Right lobe of liver (tissue), 6 donors: ENCODE data around the gene ADGRB3. TPM values are rescaled to one million over a fixed set of nuclear protein-coding genes. Genes with fewer than 3 reads are reported as not detected.

Experiments
- ATAC-seq, 4 donors: fragments of 200-7000 bp; cut with Tn5 transposase; one replicate each; pipeline ENCODE4 v1.9.1; 2020; ENCODE audit warnings: mild to moderate bottlenecking in 4 of 4, moderate library complexity in 4 of 4
- DNase-seq, 3 donors: peaks; one replicate each; pipeline ENCODE4 v3.0.0-alpha.2; 2020
- H3K27ac ChIP-seq, 3 donors: fragments of 200-600 bp; one replicate each; pipeline ENCODE4 v1.8.0; 2022
- H3K27me3 ChIP-seq, 2 donors: fragments of 200-600 bp; one replicate each; pipeline ENCODE4 v1.8.0; 2022
- H3K36me3 ChIP-seq, 4 donors: fragments of 200-600 bp; sonication (generic) in 1 of 4; one replicate each; pipeline versions ENCODE4 v1.5.1 to v1.8.0; 2017 to 2022; ENCODE audit warnings: control low read depth in 1 of 4
- H3K4me1 ChIP-seq, 4 donors: fragments of 200-600 bp; sonication (generic) in 1 of 4; one replicate each; pipeline versions ENCODE4 v1.5.1 to v1.8.0; 2017 to 2022; ENCODE audit warnings: control low read depth in 1 of 4
- H3K4me3 ChIP-seq, 3 donors: fragments of 200-600 bp; one replicate each; pipeline ENCODE4 v1.8.0; 2022
- H3K9me3 ChIP-seq, 4 donors: fragments of 200-600 bp; sonication (generic) in 1 of 4; one replicate each; pipeline versions ENCODE4 v1.5.1 to v1.8.0; 2017 to 2022; ENCODE audit warnings: control low read depth in 1 of 4
- CTCF ChIP-seq, 4 donors: fragments of 200-600 bp in 3 of 4; fragments of 450-650 bp in 1 of 4; IDR thresholded peaks; one replicate each; pipeline versions ENCODE4 v1.5.1 to v1.8.0; 2016 to 2022; ENCODE audit warnings: antibody characterized with exemption in 4 of 4, mild to moderate bottlenecking in 2 of 4
- POLR2A ChIP-seq: fragments of 450-650 bp; IDR thresholded peaks from one replicate; pipeline ENCODE4 v1.6.1; 2017; ENCODE audit warnings: antibody characterized with exemption, mild to moderate bottlenecking
- WGBS: methylation state at CpG from one replicate; pipeline ENCODE4 v1.1.6; 2018; ENCODE audit warnings: low coverage, low lambda C conversion rate; ENCODE audit not compliant: insufficient coverage; ENCODE audit errors: missing lambda C conversion rate; 5-methylcytosine and 5-hydroxymethylcytosine counted together
- intact Hi-C, 2 donors: fragments of 100-400 bp; cut with DNase I; formaldehyde crosslinking; loops; one replicate each; pipeline versions ENCODE4 v1.11.2 to v1.14.1; 2022
- total RNA-seq, 6 experiments: library from RNA; depleted of rRNA in 2 of 6; stranded (reverse); fragments of >200 nt in 2 of 6; fragmentation: NEBNext Ultra II Directional in 3 of 6; extraction: Animal tissue kit (Norgen Biotek cat#: 25700) in 3 of 6; gene quantifications; one replicate each; pipeline versions ENCODE4 v1.1.0 to v1.2.4, GENCODE V29; 2016 to 2023
- donor health status: DM: no; HTN: yes; CAD: no.
- donor health status: DM: no; HTN: no; CAD: no.
- donor health status: DM: no; HTN: no; CAD: no.
- donor health status: DM: no; HTN: yes; CAD: no.
- donor health status: DM: no; HTN: yes; CAD: no.

Gene ADGRB3
- total RNA-seq, 6 experiments from 2014 or later: 0.18 to 0.42 (median 0.24) TPM

DNA sequence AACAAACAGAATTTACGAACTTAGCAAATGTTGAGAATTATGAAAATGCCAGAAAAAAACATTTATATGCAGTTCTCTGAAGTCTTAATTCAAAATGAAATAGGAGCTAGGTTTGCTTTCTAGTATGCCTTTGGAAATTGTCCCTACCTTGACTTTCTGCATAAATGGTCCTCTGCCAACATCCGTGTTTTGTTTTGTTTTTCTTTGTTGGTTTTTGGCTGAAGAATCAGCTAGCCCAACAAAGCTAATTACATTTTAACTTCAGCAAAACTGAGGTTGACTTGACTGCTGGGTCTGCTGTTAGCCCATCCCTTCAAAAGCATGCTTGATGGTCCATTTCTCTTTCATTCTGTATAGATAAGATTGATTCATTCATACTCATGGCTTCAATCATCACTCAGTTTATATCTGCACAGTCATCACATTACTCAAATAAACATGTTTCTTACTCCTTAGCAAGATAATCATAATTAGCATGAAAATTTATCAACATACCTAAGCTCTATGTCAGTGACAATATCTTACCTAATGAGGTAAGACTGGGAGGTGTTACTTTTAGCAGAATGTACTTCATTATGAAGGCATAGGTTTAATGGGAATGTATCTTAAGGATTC is 76.4 kb downstream of the ADGRB3 start:
- TF ChIP-seq CTCF (IDR thresholded peaks at IDR 0.05): no peak
- no peak for TF ChIP-seq POLR2A
- ATAC-seq: no peak
- H3K9me3 ChIP-seq: no peaks in the 10 kb centered on the region
- no peak for DNase-seq
- no peak overlapping the region for H3K4me3 ChIP-seq
- WGBS: 28% methylated on average over 2 of the region's 2 CpGs
- H3K36me3 ChIP-seq: no peaks in the 10 kb centered on the region
- no peaks in the 10 kb centered on the region for H3K27me3 ChIP-seq
- no peaks in the 10 kb centered on the region for H3K4me1 ChIP-seq
- intact Hi-C loops: no loop called here
- no peak overlapping the region for H3K27ac ChIP-seq

- Histone ChIP-seq H3K4me3 (no peak overlapping the region), H3K27ac (no peak overlapping the region), H3K27me3 (no peaks in the 10 kb centered on the region), H3K4me1 (no peaks in the 10 kb centered on the region), H3K36me3 (no peaks in the 10 kb centered on the region), H3K9me3 (no peaks in the 10 kb centered on the region)
- 81% methylated on average over 2 of the region's 2 CpGs for WGBS
- DNase-seq (no peak), ATAC-seq (no peak)
- intact Hi-C loops: no loop called here
- TF ChIP-seq CTCF (IDR thresholded peaks at IDR 0.05) (no peak), POLR2A (no peak)
Measured at GRCh38 chr6:68716620-68717019, 81.5 kb downstream of the ADGRB3 start.

DNA sequence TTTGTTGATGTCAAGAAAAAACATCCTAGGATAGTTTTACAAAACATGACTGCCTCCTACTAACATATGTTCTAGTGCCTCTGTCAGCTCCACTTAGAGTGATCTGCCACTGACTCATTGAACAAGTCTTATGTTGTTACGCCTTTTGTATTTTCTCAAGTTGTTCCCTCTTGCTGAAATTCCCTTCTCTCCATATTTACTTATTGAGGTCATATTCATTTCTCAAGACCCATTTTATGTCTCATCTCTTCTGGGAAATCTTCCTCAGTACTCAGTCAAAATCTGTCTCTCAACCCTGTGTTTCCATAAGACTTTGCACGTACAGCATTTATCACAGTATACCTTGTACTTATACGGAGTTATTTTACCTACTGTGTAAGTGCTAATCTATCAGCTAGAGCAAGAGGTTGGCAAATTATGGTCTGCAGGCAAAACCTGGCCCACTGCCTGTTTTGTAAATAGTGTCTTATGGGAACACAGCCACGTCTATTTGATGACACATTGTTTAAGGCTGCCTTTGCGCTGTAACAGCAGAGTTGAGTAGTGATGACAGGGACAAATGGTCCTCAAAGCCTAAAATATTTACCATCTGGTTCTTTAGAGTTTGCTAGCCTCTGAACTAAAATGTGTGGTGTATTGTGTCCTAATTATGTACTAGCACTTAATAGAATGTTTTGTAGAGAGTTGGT is 83.4 kb downstream of the ADGRB3 start:
- no peak overlapping the region for H3K27ac ChIP-seq
- no peaks in the 10 kb centered on the region for H3K4me1 ChIP-seq
- H3K27me3 ChIP-seq: no peaks in the 10 kb centered on the region
- no peak for TF ChIP-seq CTCF (IDR thresholded peaks at IDR 0.05)
- TF ChIP-seq POLR2A: no peak
- H3K36me3 ChIP-seq: no peaks in the 10 kb centered on the region
- no peak overlapping the region for H3K4me3 ChIP-seq
- intact Hi-C loops: no loop called here
- peak in 1 of 4 donors; percentile 60 for ATAC-seq
- no peaks in the 10 kb centered on the region for H3K9me3 ChIP-seq
- DNase-seq: no peak
- WGBS: 46% methylated on average over 5 of the region's 5 CpGs

DNA sequence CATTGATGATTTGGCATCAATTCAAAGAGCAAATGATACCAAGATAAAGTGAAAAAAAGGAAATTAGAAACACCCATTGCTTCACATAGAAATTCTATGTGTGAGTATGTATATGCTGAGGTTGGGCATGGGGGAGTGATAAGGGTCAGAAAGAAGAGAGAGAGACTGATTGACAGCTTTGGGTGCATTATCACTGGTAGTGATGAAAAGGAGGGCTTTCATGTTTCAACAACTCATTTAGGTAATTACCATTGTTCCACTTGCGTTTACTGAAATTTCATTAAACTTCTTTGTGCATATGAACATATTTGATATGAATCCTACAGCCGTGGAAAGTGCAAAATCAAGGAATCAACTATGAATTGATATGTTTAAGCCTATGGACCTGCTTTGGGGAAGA is 84.7 kb downstream of the ADGRB3 start:
- Histone ChIP-seq H3K4me3 (no peak overlapping the region), H3K36me3 (no peaks in the 10 kb centered on the region), H3K9me3 (no peaks in the 10 kb centered on the region), H3K4me1 (no peaks in the 10 kb centered on the region), H3K27me3 (no peaks in the 10 kb centered on the region), H3K27ac (no peak overlapping the region)
- 61% methylated on average over 2 of the region's 2 CpGs for WGBS
- intact Hi-C loops: no loop called here
- TF ChIP-seq POLR2A: no peak
- TF ChIP-seq CTCF (IDR thresholded peaks at IDR 0.05): no peak
- ATAC-seq (no peak), DNase-seq (no peak)
